Measurements from ENCODE around the gene SIX2.

GRCh38 chr2:45046786-45047185 is 37.5 kb upstream of the SIX2 start:
- TF ChIP-seq JUNB (CRISPR knock-in tag; conservative IDR thresholded peaks at IDR 0.05) (no peak), PPARD (CRISPR knock-in tag; IDR thresholded peaks at IDR 0.05) (no peak), HLTF (IDR thresholded peaks at IDR 0.05) (no peak), ZNF146 (CRISPR knock-in tag; IDR thresholded peaks at IDR 0.05; ENCODE audit: unreplicated experiment) (no peak), CBFB (CRISPR knock-in tag; IDR thresholded peaks at IDR 0.05) (no peak), CTCF (IDR thresholded peaks at IDR 0.05 in 2 of 3, conservative IDR thresholded peaks at IDR 0.05 in 1 of 3; ENCODE audit: insufficient read depth in 2 of 3, low read depth in 1 of 3, low read length in 3 of 3) (no peak), PHF8 (IDR thresholded peaks at IDR 0.05; ENCODE audit: borderline replicate concordance, low read length) (no peak), RAD51 (IDR thresholded peaks at IDR 0.05; ENCODE audit: borderline replicate concordance, low read depth) (no peak), NR4A1 (CRISPR knock-in tag; IDR thresholded peaks at IDR 0.05) (no peak), NR4A1 (tag; IDR thresholded peaks at IDR 0.05) (no peak), NR2F6 (CRISPR knock-in tag; IDR thresholded peaks at IDR 0.05) (no peak), RAD21 (CRISPR knock-in tag; conservative IDR thresholded peaks at IDR 0.05 in 1 of 2, IDR thresholded peaks at IDR 0.05 in 1 of 2) (no peak), SRF (CRISPR knock-in tag; IDR thresholded peaks at IDR 0.05) (no peak), ARID4B (CRISPR knock-in tag; IDR thresholded peaks at IDR 0.05) (no peak), ZBTB43 (CRISPR knock-in tag; IDR thresholded peaks at IDR 0.05) (no peak)

Measured in K562 (cell line).